NCI-H146 treated with DMSO at 0.1 percent for 48 hours (cell line): Measurements from ENCODE around the gene SLC16A1.
A peak's percentile ranks its signal among the peaks of the same experiment; 100 is the strongest.
"Not testable (repeated sequence)": the region's sequence is repeated elsewhere in the genome, so short reads cannot be mapped to it uniquely, and the experiment has no call there.

ENCODE experiments used
- DNase-seq: peaks from one replicate; lab custom pipeline; 2025; ENCODE audit not compliant: unreplicated experiment; lab: John Stamatoyannopoulos, UW

The SLC16A1 gene

GRCh38 chr1:112887599-112888283 lies 68.3 kb downstream of the SLC16A1 start:
- no peak for DNase-seq

- not testable (repeated sequence) for DNase-seq
Measured at GRCh38 chr1:112884996-112885395, 71.0 kb downstream of the SLC16A1 start.

GRCh38 chr1:112882271-112882744 lies 73.7 kb downstream of the SLC16A1 start:
- no peak for DNase-seq

GRCh38 chr1:112881742-112882127 lies 74.3 kb downstream of the SLC16A1 start:
- no peak for DNase-seq

GRCh38 chr1:112879834-112880233 lies 76.2 kb downstream of the SLC16A1 start:
- no peak for DNase-seq

- no peak for DNase-seq
Measured at GRCh38 chr1:112878321-112878720, 77.7 kb downstream of the SLC16A1 start.

- DNase-seq = no peak
Measured at GRCh38 chr1:112877750-112878149, 78.2 kb downstream of the SLC16A1 start.

- no peak for DNase-seq
Measured at GRCh38 chr1:112876315-112876714, 79.7 kb downstream of the SLC16A1 start.

- no peak for DNase-seq
Measured at GRCh38 chr1:112872551-112872962, 83.4 kb downstream of the SLC16A1 start.

- DNase-seq = peak; percentile 83
Measured at GRCh38 chr1:112870887-112871646, 84.9 kb downstream of the SLC16A1 start.

- no peak for DNase-seq
Measured at GRCh38 chr1:112869895-112870294, 86.1 kb downstream of the SLC16A1 start.

- no peak for DNase-seq
Measured at GRCh38 chr1:112868191-112868590, 87.8 kb downstream of the SLC16A1 start.

- DNase-seq = no peak
Measured at GRCh38 chr1:112866981-112867380, 89.0 kb downstream of the SLC16A1 start.

- no peak for DNase-seq
Measured at GRCh38 chr1:112866151-112866550, 89.8 kb downstream of the SLC16A1 start.

GRCh38 chr1:112862753-112863426 lies 93.1 kb downstream of the SLC16A1 start:
- no peak for DNase-seq
